Neural crest cell (in vitro differentiated cells): ENCODE results near the gene LSP1. TPM values are rescaled to one million over a fixed set of nuclear protein-coding genes. Genes with fewer than 3 reads are reported as not detected.

Experiments used
- DNase-seq: peaks from one replicate; pipeline ENCODE4 v3.0.0; 2021; ENCODE audit warnings: low read depth, mixed read lengths, low spot score
- H3K27ac Mint-ChIP-seq: one replicate; pipeline ENCODE4 v1.8.0; 2021; ENCODE audit warnings: mild to moderate bottlenecking, mixed read lengths; ENCODE audit not compliant: unreplicated experiment
- H3K27me3 Mint-ChIP-seq: 2 replicates; pipeline ENCODE4 v1.8.0; 2021; ENCODE audit warnings: low read depth, mild to moderate bottlenecking, mixed read lengths
- H3K36me3 Mint-ChIP-seq: 2 replicates; pipeline ENCODE4 v1.8.0; 2021; ENCODE audit warnings: low read depth, mild to moderate bottlenecking, mixed read lengths
- H3K4me1 Mint-ChIP-seq: 2 replicates; pipeline ENCODE4 v1.8.0; 2021; ENCODE audit warnings: mixed read lengths
- H3K4me3 Mint-ChIP-seq: one replicate; pipeline ENCODE4 v1.8.0; 2021; ENCODE audit warnings: mild to moderate bottlenecking, mixed read lengths
- H3K9me3 Mint-ChIP-seq: 2 replicates; pipeline ENCODE4 v1.8.0; 2021; ENCODE audit warnings: mixed read lengths
- CTCF ChIP-seq: fragments of 200-600 bp; sonication (generic); conservative IDR thresholded peaks from 2 replicates; pipeline ENCODE4 v1.5.0; 2021; ENCODE audit warnings: antibody characterized with exemption, mild to moderate bottlenecking
- total RNA-seq: library from RNA; stranded (reverse); gene quantifications from 2 replicates; pipeline ENCODE4 v1.2.1, GENCODE V29; 2021

The LSP1 gene
- total RNA-seq, 1 donor from 2014 or later, result not detected

GRCh38 chr11:1933416-1934334, 80.8 kb downstream of the LSP1 start:
- Mint-ChIP-seq H3K27ac (peak overlapping the region; percentile 35), H3K9me3 (peaks cover 5% of the 10 kb centered on the region), H3K4me3 (no peak overlapping the region), H3K36me3 (no peaks in the 10 kb centered on the region), H3K4me1 (peaks cover 17% of the 10 kb centered on the region), H3K27me3 (no peaks in the 10 kb centered on the region)
- DNase-seq, result no peak
- no peak for TF ChIP-seq CTCF

- Mint-ChIP-seq H3K36me3 (no peaks in the 10 kb centered on the region), H3K9me3 (peaks cover 5% of the 10 kb centered on the region), H3K4me1 (peaks cover 17% of the 10 kb centered on the region), H3K27me3 (no peaks in the 10 kb centered on the region), H3K27ac (no peak overlapping the region), H3K4me3 (no peak overlapping the region)
- no peak for TF ChIP-seq CTCF
- DNase-seq, result no peak
Measured at GRCh38 chr11:1934335-1935155, 81.7 kb downstream of the LSP1 start.

GRCh38 chr11:1935156-1936071, 82.5 kb downstream of the LSP1 start:
- H3K27ac Mint-ChIP-seq, result no peak overlapping the region
- no peak for DNase-seq
- H3K9me3 Mint-ChIP-seq, result peaks cover 5% of the 10 kb centered on the region
- peaks cover 24% of the 10 kb centered on the region for H3K4me1 Mint-ChIP-seq
- H3K36me3 Mint-ChIP-seq, result no peaks in the 10 kb centered on the region
- TF ChIP-seq CTCF, result no peak
- H3K27me3 Mint-ChIP-seq, result no peaks in the 10 kb centered on the region
- H3K4me3 Mint-ChIP-seq, result no peak overlapping the region

GRCh38 chr11:1936072-1936780, 83.3 kb downstream of the LSP1 start:
- H3K27me3 Mint-ChIP-seq, result no peaks in the 10 kb centered on the region
- H3K36me3 Mint-ChIP-seq, result no peaks in the 10 kb centered on the region
- TF ChIP-seq CTCF, result no peak
- no peak overlapping the region for H3K4me3 Mint-ChIP-seq
- H3K27ac Mint-ChIP-seq, result no peak overlapping the region
- DNase-seq, result no peak
- H3K9me3 Mint-ChIP-seq, result peaks cover 5% of the 10 kb centered on the region
- peaks cover 27% of the 10 kb centered on the region for H3K4me1 Mint-ChIP-seq
